ENCODE measurements around the gene SERTAD4.

DNA sequence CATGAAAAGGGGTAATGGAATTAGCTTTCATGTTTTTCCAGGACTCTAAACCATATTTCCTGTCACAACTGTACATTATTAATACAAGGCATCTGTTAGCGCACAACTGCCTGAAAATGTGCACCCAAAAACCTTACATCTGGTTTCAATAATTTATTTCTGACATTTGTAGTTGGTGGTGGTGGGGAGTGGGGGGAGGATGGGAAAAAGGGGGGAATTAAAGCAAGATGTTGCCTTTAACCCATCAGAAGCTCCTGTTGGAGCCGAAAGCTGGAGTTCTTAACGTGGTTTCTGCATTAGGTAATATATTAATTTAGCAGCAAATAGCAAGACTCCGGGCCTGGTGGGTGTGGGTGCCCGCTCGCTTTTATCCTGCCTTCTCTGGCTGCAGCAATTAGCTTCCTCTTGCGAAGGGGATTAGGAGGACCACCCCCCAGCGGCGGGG, 59.2 kb downstream of the SERTAD4 start:
- TF ChIP-seq CREB1 (IDR thresholded peaks at IDR 0.05; ENCODE audit: low read depth): no peak
- TF ChIP-seq TAF1 (IDR thresholded peaks at IDR 0.05; ENCODE audit: low read depth): no peak
- no peak for TF ChIP-seq EP300 (IDR thresholded peaks at IDR 0.05; ENCODE audit: borderline replicate concordance)
- TF ChIP-seq, protein P1, sequence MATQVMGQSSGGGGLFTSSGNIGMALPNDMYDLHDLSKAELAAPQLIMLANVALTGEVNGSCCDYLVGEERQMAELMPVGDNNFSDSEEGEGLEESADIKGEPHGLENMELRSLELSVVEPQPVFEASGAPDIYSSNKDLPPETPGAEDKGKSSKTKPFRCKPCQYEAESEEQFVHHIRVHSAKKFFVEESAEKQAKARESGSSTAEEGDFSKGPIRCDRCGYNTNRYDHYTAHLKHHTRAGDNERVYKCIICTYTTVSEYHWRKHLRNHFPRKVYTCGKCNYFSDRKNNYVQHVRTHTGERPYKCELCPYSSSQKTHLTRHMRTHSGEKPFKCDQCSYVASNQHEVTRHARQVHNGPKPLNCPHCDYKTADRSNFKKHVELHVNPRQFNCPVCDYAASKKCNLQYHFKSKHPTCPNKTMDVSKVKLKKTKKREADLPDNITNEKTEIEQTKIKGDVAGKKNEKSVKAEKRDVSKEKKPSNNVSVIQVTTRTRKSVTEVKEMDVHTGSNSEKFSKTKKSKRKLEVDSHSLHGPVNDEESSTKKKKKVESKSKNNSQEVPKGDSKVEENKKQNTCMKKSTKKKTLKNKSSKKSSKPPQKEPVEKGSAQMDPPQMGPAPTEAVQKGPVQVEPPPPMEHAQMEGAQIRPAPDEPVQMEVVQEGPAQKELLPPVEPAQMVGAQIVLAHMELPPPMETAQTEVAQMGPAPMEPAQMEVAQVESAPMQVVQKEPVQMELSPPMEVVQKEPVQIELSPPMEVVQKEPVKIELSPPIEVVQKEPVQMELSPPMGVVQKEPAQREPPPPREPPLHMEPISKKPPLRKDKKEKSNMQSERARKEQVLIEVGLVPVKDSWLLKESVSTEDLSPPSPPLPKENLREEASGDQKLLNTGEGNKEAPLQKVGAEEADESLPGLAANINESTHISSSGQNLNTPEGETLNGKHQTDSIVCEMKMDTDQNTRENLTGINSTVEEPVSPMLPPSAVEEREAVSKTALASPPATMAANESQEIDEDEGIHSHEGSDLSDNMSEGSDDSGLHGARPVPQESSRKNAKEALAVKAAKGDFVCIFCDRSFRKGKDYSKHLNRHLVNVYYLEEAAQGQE (IDR thresholded peaks at IDR 0.05; ENCODE audit: low read depth): no peak
- no peak for TF ChIP-seq RAD21 (IDR thresholded peaks at IDR 0.05; ENCODE audit: low read depth)
- TF ChIP-seq FOXM1 (IDR thresholded peaks at IDR 0.05; ENCODE audit: borderline replicate concordance, low read depth): no peak
- no peak for TF ChIP-seq CEBPB (IDR thresholded peaks at IDR 0.05)
- TF ChIP-seq USF1 (IDR thresholded peaks at IDR 0.05): no peak
- TF ChIP-seq ZBTB7A (IDR thresholded peaks at IDR 0.05; ENCODE audit: low read depth): no peak
- no peak for TF ChIP-seq MAX (IDR thresholded peaks at IDR 0.05)
- TF ChIP-seq TEAD4 (IDR thresholded peaks at IDR 0.05): no peak
